ENCODE results near the gene TM2D1.

TM2D1 gene

DNA sequence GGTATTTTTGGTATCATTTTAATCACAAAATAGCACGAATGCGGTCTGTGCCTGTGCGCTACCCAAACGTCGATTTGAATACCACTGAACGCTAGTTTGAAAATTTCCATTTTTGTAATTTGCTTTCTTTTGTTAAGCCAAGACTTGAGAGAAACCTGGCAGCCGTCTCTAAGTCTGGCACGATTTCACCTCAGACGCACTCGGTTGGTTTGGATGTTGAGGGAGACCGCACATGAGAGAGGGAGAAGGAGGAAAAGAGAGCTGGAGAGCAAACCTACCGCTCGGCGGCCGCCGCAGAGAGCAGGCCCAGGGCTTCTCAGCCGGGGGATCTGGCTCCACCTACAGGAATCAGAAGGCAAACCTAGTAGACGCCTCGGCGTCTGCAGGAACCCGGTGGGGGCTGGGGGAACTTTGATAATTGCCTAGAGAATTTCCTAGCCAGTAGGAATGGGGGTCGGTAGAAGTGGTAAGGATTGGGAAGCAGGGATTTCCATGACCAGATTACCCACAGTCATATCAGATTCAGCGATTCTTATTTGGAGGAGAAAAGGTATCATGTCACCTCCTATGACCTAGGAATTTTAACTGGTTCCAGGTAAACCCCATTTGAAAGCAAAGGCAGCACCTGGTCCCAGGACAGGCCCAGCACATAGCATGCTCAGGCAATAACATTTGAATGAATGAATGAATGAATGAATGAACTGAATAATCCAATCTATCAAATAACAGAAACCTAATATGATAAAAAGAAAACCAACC lies 83.2 kb downstream of the TM2D1 start:
- DNase-seq: no peak

DNA sequence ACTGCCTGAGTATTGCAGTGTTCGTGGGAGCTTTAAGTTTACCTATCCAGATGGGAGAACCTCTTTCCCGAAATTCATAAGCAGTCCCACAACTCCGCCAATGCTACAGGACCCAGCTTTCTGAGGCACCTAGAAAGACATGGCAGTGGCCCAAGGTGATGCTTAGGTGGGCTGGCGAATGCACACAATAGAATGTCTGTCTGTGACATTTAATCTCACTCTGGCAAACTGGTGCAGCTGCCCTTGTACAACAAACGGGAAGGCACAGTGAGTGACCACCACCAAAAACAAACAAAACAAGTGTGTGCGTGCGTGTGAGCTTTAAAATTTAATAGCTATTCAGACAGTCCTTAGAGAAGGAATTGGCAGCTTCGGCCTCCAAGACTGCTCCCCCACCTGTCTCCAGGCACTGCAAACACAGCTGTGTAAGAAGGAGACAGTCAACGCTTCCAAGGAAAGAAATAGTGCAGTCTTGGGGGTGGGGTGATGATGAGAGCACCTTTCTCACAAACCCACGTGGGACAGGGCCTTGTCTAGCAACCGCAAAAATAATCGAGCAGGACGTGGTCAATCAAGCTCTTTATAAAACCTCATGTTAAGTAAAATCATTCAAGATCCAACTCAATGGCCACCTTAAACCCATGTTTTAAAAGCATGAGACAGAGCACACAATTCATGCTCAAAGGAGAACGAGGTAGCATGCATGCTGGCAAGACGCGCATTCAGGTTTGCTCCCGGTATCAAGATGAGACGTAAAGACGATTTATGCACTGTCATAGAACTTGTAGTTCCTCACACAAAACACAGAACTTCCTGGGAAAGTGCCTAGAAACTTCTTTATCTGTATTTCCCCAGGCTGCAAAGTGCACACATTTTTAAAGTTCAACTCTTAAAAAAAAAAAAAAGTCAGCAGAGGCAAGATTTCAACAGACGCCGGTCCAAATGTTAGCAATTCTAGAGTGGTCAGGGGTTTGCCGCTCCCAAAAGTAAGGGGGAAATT lies 84.1 kb downstream of the TM2D1 start:
- DNase-seq: peak in 2 of 3 experiments; percentile 24 to 67

DNA sequence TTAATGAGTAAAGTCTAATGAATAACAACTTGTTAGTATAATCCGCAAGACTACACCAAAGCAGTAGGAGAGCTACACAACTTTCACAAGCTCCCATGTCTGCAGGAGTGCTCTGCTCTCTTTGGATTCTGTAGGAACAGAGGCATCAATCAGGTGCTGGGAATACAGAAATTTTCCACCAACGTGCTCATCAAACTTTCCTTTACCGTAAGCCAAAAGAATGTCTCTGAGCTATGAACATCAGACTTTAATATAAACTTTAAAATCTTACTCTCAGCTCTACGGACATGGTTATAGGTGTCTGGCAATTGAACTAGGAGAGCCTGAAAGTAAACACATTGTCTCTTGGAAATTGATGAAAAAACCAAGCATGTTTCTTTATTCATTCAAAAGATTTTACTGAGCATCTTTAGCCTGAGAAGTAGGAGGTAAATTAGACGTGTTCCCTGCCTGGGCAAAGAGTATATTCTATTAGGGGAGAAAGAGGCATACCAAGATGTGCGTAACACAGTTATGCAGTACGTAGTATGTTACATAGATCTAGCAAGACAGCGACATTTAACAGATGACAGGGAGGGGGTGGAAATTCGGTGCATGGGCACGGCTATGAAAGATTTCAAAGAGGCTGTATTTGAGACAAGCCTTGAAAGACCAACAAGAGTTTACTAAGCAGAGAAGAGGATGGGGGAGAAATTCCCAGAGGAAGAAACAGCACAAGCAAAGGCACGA lies 85.2 kb downstream of the TM2D1 start:
- no peak for DNase-seq

DNA sequence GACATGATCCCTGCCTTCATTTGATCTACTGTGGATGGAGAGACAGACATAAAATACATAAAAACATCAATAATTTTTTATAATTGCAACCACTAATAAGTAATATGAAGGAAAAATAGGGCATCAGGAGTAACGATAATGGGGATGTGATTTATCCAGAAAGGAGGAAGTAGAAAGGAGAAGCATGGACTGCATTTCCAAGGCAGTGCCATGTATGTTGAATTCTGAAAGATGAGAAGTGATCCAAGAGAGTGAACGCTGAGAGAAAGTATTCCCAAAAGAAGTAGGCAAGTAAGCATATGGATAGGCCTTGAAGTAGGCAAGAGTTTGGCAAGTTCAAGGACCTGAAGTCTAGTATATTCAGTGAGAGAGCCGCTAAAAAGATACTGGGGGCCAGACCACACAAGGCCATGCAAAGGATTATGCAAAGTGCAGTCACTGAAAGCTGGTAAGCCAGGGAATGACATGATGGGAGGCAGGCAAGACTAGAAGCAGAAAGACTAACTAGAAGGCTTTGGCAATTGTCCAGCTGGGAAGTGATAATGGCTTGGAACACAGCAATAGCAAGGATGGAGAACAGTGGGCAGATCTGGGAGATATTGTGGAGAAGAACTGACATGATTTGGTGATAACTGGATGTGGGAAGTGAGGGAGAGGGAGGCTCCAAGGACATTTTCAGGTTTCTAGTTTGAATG lies 85.9 kb downstream of the TM2D1 start:
- peak in 1 of 3 experiments; percentile 27 for DNase-seq

DNA sequence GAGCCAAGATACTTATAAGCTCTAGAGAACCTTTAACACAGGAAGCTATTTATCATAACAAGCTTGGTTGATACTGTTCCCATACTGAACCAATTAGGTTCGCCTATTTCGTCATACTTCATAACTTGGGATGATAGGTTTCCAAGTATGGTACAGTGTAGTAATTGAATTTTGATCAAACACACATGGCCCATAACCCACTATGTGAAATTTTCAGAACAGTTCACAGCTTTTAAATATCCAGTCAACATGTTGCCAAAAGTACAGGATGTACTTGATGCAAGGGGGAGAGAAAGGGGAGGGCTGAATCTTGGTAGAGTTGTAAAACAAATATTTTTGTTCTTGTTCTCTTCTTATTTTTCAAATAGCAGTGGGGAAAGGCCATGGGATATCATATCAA lies 86.6 kb downstream of the TM2D1 start:
- DNase-seq: no peak

DNA sequence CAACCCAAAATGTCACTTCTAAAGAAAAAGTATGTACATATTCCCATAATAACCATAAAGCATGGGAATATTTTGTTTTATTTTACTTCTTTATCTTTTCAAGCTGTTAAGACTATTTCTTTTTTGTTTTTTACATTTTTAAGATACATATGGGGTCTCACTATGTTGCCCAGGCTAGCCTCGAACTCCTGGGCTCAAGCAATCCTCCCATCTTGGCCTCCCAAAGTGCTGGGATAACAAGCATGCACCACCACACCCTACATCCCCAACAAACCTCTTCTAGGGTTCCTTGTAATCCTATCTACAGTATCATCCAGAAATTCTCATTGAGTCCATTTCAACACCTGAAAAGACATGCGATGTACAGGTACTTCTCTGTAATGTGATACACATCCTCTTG lies 87.5 kb downstream of the TM2D1 start:
- DNase-seq: no peak

DNA sequence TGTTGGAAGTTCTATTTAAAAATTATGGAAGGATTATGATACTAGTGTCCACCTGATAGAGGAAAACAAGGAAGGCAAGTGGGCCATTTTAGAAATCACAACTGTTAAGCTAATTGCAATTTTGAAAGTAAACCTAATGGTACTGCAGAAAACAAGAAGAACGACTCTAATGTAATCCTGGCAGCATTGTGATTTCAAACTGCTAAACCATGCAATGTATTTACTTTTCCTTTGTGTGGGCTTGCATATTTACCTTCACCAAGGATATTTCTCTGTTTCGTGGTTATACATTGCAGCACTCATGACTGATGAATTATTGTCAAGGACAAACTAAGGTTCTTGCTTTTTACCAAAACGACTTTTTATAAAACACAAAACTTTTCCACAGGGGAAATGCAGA lies 88.1 kb downstream of the TM2D1 start:
- peak in 1 of 3 experiments; percentile 7 for DNase-seq

DNA sequence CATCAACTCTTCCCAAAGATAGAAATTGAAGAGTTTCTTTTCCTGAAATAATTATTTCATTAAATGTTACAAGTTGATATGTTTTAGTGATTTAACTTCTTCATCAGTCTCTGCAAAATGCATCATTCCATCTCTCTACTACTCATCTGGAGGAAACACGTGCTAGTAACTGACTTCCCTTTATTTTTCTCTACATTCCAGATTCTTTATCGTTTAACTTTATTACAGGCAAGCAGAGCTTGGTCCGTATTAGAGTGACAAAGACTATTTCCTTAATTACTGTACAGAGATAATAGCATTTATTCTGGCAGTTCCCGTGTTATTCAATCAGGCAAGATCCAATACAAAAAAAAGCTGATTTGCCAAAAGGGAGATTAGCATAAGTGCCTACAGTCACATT lies 88.6 kb downstream of the TM2D1 start:
- DNase-seq: no peak

DNA sequence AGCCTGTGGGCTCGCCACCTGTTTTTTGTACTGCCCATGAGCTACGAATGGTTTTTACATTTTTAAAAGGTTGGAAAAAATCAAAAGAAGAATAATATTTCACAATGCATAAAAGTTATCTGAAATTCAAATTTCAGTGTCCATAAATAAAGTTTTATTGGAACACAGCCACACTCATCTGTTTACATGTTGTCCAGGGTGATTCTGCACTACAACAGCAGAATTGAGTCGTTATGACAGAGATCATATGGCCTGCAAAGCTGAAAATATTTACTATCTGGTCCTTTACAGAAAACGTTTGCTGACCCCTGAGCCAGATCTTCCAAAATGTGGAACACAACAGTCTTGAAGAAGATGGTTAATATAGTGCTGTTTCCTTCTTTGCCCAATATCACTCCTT lies 89.4 kb downstream of the TM2D1 start:
- DNase-seq: no peak

DNA sequence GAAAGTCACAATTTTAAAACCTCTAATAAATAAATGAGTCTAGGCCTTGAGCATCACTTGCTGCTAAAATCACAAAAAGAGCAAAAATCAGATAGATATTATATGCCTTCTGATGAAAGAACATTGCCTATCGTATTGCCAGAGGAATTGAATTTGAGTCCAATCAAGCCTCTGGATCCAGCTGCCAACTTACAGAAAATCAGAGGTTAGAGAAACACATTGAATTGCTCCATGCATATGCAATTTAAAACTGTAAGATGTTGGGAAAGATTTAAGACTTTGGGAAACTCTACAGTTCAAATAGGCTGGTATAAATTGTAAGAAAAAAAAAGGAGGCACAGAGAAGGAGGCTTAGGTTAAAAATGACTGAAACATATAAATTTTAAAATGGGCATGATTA lies 93.5 kb downstream of the TM2D1 start:
- DNase-seq: no peak
